H1 (cell line): ENCODE measurements around the gene CRTC1. TPM values are rescaled to one million over a fixed set of nuclear protein-coding genes. Genes with fewer than 3 reads are reported as not detected.

ENCODE experiments used
- CTCF ChIA-PET: fragments of 300-600 bp; sonication (Branson Sonifier 250); formaldehyde crosslinking; loops from one replicate; lab custom pipeline; 2021; ENCODE audit not compliant: partially characterized antibody; lab: Charles Lee
- POLR2A ChIA-PET: fragments of 300-600 bp; sonication (Branson Sonifier 250); formaldehyde crosslinking; loops from one replicate; lab custom pipeline; 2021; ENCODE audit warnings: inconsistent platforms; ENCODE audit not compliant: partially characterized antibody; lab: Charles Lee
- DNase-seq, 2 experiments: peaks; one replicate each; pipeline versions ENCODE4 v3.0.0 to v3.0.0-alpha.2; 2010 to 2022; ENCODE audit warnings: low spot score in 2 of 2, low read depth in 1 of 2, mixed read lengths in 1 of 2
- FAIRE-seq: peaks from 2 replicates; lab custom pipeline; 2011; peaks lifted over from hg19 to GRCh38; lab: Jason Lieb, UNC
- H2AFZ ChIP-seq: 2 replicates; pipeline ENCODE4 v1.8.1; 2012; ENCODE audit warnings: low read length, inconsistent platforms
- H2AK5ac ChIP-seq: 2 replicates; pipeline ENCODE4 v1.6.1; 2013; ENCODE audit warnings: low read depth, low read length
- H2BK120ac ChIP-seq: replicated peaks from 2 replicates; pipeline ENCODE3; 2013; ENCODE audit warnings: low read depth, low read length, inconsistent platforms
- H2BK12ac ChIP-seq: 2 replicates; pipeline ENCODE4 v1.6.1; 2013; ENCODE audit warnings: low read depth, low read length
- H2BK15ac ChIP-seq: 2 replicates; pipeline ENCODE4 v1.6.1; 2013; ENCODE audit warnings: low read length
- H2BK20ac ChIP-seq: 2 replicates; pipeline ENCODE4 v1.6.1; 2013; ENCODE audit warnings: low read length
- H2BK5ac ChIP-seq: 2 replicates; pipeline ENCODE4 v1.6.1; 2013; ENCODE audit warnings: low read depth, low read length
- H3K14ac ChIP-seq: 2 replicates; pipeline ENCODE4 v1.6.1; 2013; ENCODE audit warnings: inconsistent platforms; ENCODE audit not compliant: insufficient read length
- H3K18ac ChIP-seq: 2 replicates; pipeline ENCODE4 v1.6.1; 2013; ENCODE audit warnings: low read length; ENCODE audit errors: extremely low read depth
- H3K23ac ChIP-seq: 2 replicates; pipeline ENCODE4 v1.6.1; 2013; ENCODE audit warnings: inconsistent platforms; ENCODE audit not compliant: insufficient read length
- H3K23me2 ChIP-seq: 2 replicates; pipeline ENCODE4 v1.6.1; 2013; ENCODE audit warnings: low read depth, low read length
- H3K27ac ChIP-seq: 2 replicates; pipeline ENCODE4 v1.6.1; 2011; ENCODE audit warnings: low read depth, low read length, inconsistent platforms
- H3K27me3 ChIP-seq, 4 experiments: replicated peaks in 1 of 4; 1 replicate in 1 of 4; 2 replicates in 3 of 4; pipeline versions ENCODE4 v1.6.1 to v1.8.1; 2011 to 2013; ENCODE audit warnings: low read length in 3 of 4, mild to moderate bottlenecking in 3 of 4, inconsistent platforms in 2 of 4, mixed read lengths in 2 of 4, moderate library complexity in 1 of 4; ENCODE audit not compliant: control insufficient read depth in 3 of 4, insufficient read depth in 3 of 4; ENCODE audit errors: extremely low read depth in 1 of 4
- H3K36me3 ChIP-seq, 4 experiments: 2 replicates each; pipeline versions ENCODE4 v1.6.1 to v1.8.1; 2011 to 2013; ENCODE audit warnings: mild to moderate bottlenecking in 4 of 4, low read length in 3 of 4, moderate library complexity in 2 of 4, control low read depth in 1 of 4, inconsistent platforms in 1 of 4; ENCODE audit not compliant: insufficient read depth in 4 of 4, control insufficient read depth in 2 of 4
- H3K4ac ChIP-seq: replicated peaks from 2 replicates; pipeline ENCODE3; 2013; ENCODE audit warnings: low read length, low read depth, mixed read lengths, inconsistent platforms; ENCODE audit not compliant: insufficient read length
- H3K4me1 ChIP-seq, 4 experiments: replicated peaks in 1 of 4; 1 replicate in 1 of 4; 2 replicates in 3 of 4; pipeline versions ENCODE4 v1.6.1 to v1.8.1; 2011 to 2013; ENCODE audit warnings: low read length in 3 of 4, inconsistent platforms in 2 of 4, mixed read lengths in 1 of 4; ENCODE audit not compliant: insufficient read depth in 4 of 4, control insufficient read depth in 3 of 4
- H3K4me2 ChIP-seq, 2 experiments: 2 replicates each; pipeline versions ENCODE4 v1.6.1 to v1.8.1; 2011 to 2013; ENCODE audit warnings: low read depth in 2 of 2, low read length in 2 of 2, control low read depth in 1 of 2, inconsistent platforms in 1 of 2, mild to moderate bottlenecking in 1 of 2; ENCODE audit not compliant: insufficient read depth in 1 of 2
- H3K4me3 ChIP-seq, 4 experiments: fragments of 200-600, 300-600 bp in 1 of 4; sonication (generic), shearing (Covaris generic), sonication (Bioruptor Twin) in 1 of 4; 2 replicates each; pipeline versions ENCODE4 v1.5.1 to v1.8.1; 2011 to 2016; ENCODE audit warnings: low read length in 4 of 4, low read depth in 3 of 4, control low read depth in 2 of 4, inconsistent platforms in 2 of 4, mild to moderate bottlenecking in 2 of 4, mixed read lengths in 1 of 4, moderate library complexity in 1 of 4; ENCODE audit not compliant: insufficient read depth in 2 of 4; ENCODE audit errors: extremely low read depth in 1 of 4
- H3K56ac ChIP-seq: replicated peaks from 2 replicates; pipeline ENCODE3; 2013; ENCODE audit warnings: low read depth, mild to moderate bottlenecking, mixed read lengths, low read length, inconsistent platforms; ENCODE audit not compliant: insufficient read length
- H3K79me1 ChIP-seq: 2 replicates; pipeline ENCODE4 v1.6.1; 2013; ENCODE audit warnings: low read depth, low read length, control low read depth
- H3K79me2 ChIP-seq, 2 experiments: 2 replicates each; pipeline versions ENCODE4 v1.6.1 to v1.8.1; 2012 to 2013; ENCODE audit warnings: low read length in 2 of 2, mild to moderate bottlenecking in 2 of 2, inconsistent platforms in 1 of 2; ENCODE audit not compliant: insufficient read depth in 2 of 2, control insufficient read depth in 1 of 2
- H3K9ac ChIP-seq, 4 experiments: replicated peaks in 1 of 4; 1 replicate in 1 of 4; 2 replicates in 3 of 4; pipeline versions ENCODE4 v1.6.1 to v1.8.1; 2011 to 2013; ENCODE audit warnings: low read depth in 3 of 4, low read length in 3 of 4, control low read depth in 2 of 4, mild to moderate bottlenecking in 2 of 4, moderate library complexity in 2 of 4, inconsistent platforms in 1 of 4; ENCODE audit errors: extremely low read depth in 1 of 4
- H3K9me3 ChIP-seq, 2 experiments: 2 replicates each; pipeline versions ENCODE4 v1.6.1 to v1.8.1; 2012 to 2013; ENCODE audit warnings: mild to moderate bottlenecking in 2 of 2, moderate library complexity in 2 of 2, control low read depth in 1 of 2, inconsistent platforms in 1 of 2, low read depth in 1 of 2, low read length in 1 of 2, mixed read lengths in 1 of 2; ENCODE audit not compliant: insufficient read depth in 2 of 2
- H4K20me1 ChIP-seq, 2 experiments: replicated peaks in 1 of 2; 2 replicates each; pipeline versions ENCODE3 to v1.8.1; 2011 to 2013; ENCODE audit warnings: inconsistent platforms in 2 of 2, low read length in 2 of 2, mild to moderate bottlenecking in 1 of 2; ENCODE audit not compliant: insufficient read depth in 2 of 2, control insufficient read depth in 1 of 2
- H4K5ac ChIP-seq: 2 replicates; pipeline ENCODE4 v1.6.1; 2013; ENCODE audit warnings: low read length, low read depth, mixed read lengths, inconsistent platforms; ENCODE audit not compliant: insufficient read length
- H4K8ac ChIP-seq: 2 replicates; pipeline ENCODE4 v1.8.0; 2013; ENCODE audit warnings: mild to moderate bottlenecking, moderate library complexity, low read length, inconsistent platforms; ENCODE audit not compliant: insufficient read depth; ENCODE audit errors: extremely low read depth
- H4K91ac ChIP-seq: replicated peaks from 2 replicates; pipeline ENCODE3; 2013; ENCODE audit warnings: low read length, mixed read lengths, inconsistent platforms; ENCODE audit not compliant: insufficient read length
- BRCA1 ChIP-seq: IDR thresholded peaks from 2 replicates; pipeline ENCODE4 v1.6.1; 2012; ENCODE audit warnings: low read depth, low read length, improper control_type of control experiment
- CBX5 ChIP-seq: fragments of 300-800, 300-1000 bp; sonication (generic); IDR thresholded peaks from 2 replicates; pipeline ENCODE4 v1.7.1; 2016; ENCODE audit warnings: antibody characterized with exemption, low read length, low read depth
- CHD1 ChIP-seq: IDR thresholded peaks from 2 replicates; pipeline ENCODE4 v1.6.1; 2012; ENCODE audit warnings: low read depth, low read length, improper control_type of control experiment
- CHD2 ChIP-seq: IDR thresholded peaks from 2 replicates; pipeline ENCODE4 v1.6.1; 2012; ENCODE audit warnings: low read length, improper control_type of control experiment
- EZH2 ChIP-seq: fragments of 200-600 bp; sonication (generic); IDR thresholded peaks from 2 replicates; pipeline ENCODE4 v1.7.1; 2012; ENCODE audit warnings: low read depth, mild to moderate bottlenecking, moderate library complexity, low read length, inconsistent platforms; ENCODE audit not compliant: severe bottlenecking
- MAFK ChIP-seq: IDR thresholded peaks from 2 replicates; pipeline ENCODE4 v1.6.1; 2012; ENCODE audit warnings: low read depth, mild to moderate bottlenecking, improper control_type of control experiment, low read length
- SIRT6 ChIP-seq: IDR thresholded peaks from one replicate; pipeline ENCODE4 v1.7.1; 2012; ENCODE audit warnings: low read length, inconsistent platforms
- YY1 ChIP-seq: IDR thresholded peaks from 2 replicates; pipeline ENCODE4 v1.6.1; 2011; ENCODE audit warnings: low read depth, mild to moderate bottlenecking, low read length
- WGBS, 2 experiments: shearing (Covaris generic) in 1 of 2; methylation state at CpG; one replicate each; pipeline versions ENCODE4 v1.1.6 to v1.1.7; 2013 to 2015; ENCODE audit warnings: low lambda C conversion rate in 2 of 2, mixed read lengths in 2 of 2, inconsistent platforms in 1 of 2, low coverage in 1 of 2, missing lambda C conversion rate in 1 of 2; ENCODE audit not compliant: insufficient replicate concordance in 2 of 2, insufficient coverage in 1 of 2, insufficient read length in 1 of 2; ENCODE audit errors: extremely low coverage in 1 of 2, missing lambda C conversion rate in 1 of 2; 5-methylcytosine and 5-hydroxymethylcytosine counted together
- polyA plus RNA-seq, 7 experiments: library from polyadenylated mRNA; depleted of rRNA in 3 of 7; stranded (reverse) in 5 of 7; unstranded in 2 of 7; fragments of >200 nt in 5 of 7; fragments of 200-250 nt in 2 of 7; gene quantifications; 1 replicate in 5 of 7; 2 replicates in 1 of 7; 4 replicates in 1 of 7; pipeline versions ENCODE4 v1.2.1 to v1.2.3, GENCODE V29; 2011 to 2013; ENCODE audit warnings: missing spikeins in 2 of 7, mixed read lengths in 2 of 7
- total RNA-seq: library from RNA; stranded (reverse); fragmentation: NEBNext Ultra II Directional; extraction: Animal tissue kit (Norgen Biotek cat#: 25700); gene quantifications from 2 replicates; pipeline ENCODE4 v1.2.1, GENCODE V29; 2021
- TF ChIP-seq, protein P1 (sequence below): IDR thresholded peaks from 2 replicates; pipeline ENCODE4 v1.6.1; 2012; ENCODE audit warnings: low read length, inconsistent platforms

Gene CRTC1
- total and polyA plus RNA-seq, 2 of the 8 experiments (the other 6 are each of a cell fraction or from before 2014, with no cell fraction given): 2.9 to 8.5 TPM

DNA sequence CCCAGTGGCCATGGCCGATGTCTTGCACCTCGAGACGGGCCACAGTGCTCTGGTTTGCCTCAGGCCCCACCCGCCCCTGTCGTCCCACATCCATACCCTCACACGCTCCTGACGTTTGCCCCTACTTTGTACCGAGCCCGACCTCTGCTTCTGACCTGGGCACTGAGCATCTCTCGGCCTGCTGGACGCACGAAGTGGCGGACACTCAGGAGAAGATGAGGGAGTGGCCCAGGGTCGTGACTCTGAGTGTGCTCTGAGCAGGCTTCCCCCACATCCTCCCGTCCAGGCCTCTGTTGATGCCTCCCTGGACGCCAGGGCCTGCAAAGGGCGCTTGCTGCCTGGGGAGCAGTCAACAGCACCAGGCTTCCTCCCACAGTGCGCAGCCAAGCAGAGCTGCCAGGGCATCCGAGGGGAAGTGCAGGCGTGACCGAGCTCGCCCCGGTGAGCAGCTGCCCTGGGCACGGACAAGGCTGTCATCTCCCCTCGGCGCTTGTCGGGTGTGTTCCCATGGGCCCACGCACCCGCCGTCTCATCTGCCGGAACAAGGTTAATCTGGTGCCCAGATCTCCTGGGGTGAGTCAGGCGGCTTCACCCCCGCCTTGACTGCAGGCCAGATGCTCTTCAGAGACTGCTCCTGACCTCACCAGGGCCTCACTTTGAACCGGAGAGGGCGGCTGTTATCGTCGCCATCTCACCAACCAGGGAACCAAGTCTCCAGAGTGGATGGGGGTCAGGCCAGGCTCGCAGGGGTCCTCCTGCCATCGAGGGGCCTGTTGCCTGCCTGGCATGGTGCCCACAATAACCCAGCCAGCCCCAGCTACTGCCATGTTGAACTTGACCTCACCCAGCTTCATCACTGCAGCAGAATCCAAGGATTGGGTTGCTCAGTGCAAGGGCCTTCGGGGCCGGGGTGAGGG, 80.5 kb downstream of the CRTC1 start:
- no peak overlapping the region for H3K4me2 ChIP-seq
- H3K9ac ChIP-seq: no peak overlapping the region

More for the DNA sequence above, 80.5 kb downstream of the CRTC1 start:
- H3K27ac ChIP-seq: no peak overlapping the region
- 0 out of 2 replicates have a peak overlapping the region, but pooled peaks have one; percentile 9 for H2BK12ac ChIP-seq
- WGBS, 2 experiments: 92% methylated on average over 37 of the region's 41 CpGs; no CpG with 5 or more reads in 1 of the 2 experiments
- H2AFZ ChIP-seq: no peak overlapping the region
- H2AK5ac ChIP-seq: no peak overlapping the region
- H2BK120ac ChIP-seq: no peak overlapping the region
- H3K18ac ChIP-seq: no peak overlapping the region
- H2BK5ac ChIP-seq: no peak overlapping the region
- H2BK20ac ChIP-seq: no peak overlapping the region
- H4K20me1 ChIP-seq: peaks cover 3 to 16% of the 10 kb centered on the region in 2 experiments
- no peak overlapping the region for H3K4me3 ChIP-seq
- no peak for DNase-seq
- no peak for FAIRE-seq
- peaks cover 2 to 31% (median 23%) of the 10 kb centered on the region in 4 experiments; a peak in 5 of 7 replicates for H3K27me3 ChIP-seq
- H4K8ac ChIP-seq: peak overlapping the region; percentile 14; the same call in 1 of the 2 replicates
- no peak overlapping the region for H4K5ac ChIP-seq
- no peaks in the 10 kb centered on the region for H3K79me1 ChIP-seq
- no peaks in the 10 kb centered on the region; the same call in 1 of the 2 replicates for H3K23me2 ChIP-seq
- H3K14ac ChIP-seq: no peak overlapping the region
- H3K79me2 ChIP-seq: no peaks in the 10 kb centered on the region
- H4K91ac ChIP-seq: no peak overlapping the region
- no peak overlapping the region for H3K23ac ChIP-seq
- peaks cover 0 to 11% (median 4%) of the 10 kb centered on the region in 4 experiments; a peak in 3 of 7 replicates for H3K4me1 ChIP-seq
- H2BK15ac ChIP-seq: no peak overlapping the region
- no peak overlapping the region for H3K56ac ChIP-seq
- no peak overlapping the region for H3K4ac ChIP-seq
- H3K9me3 ChIP-seq: no peaks in the 10 kb centered on the region
- ChIA-PET CTCF (interaction anchor here (1.0 to 1.1 kb wide), 2 partner anchors 24 to 92 kb away, joined by 3 read pairs; no protein-coding TSS in a partner anchor), POLR2A (interaction anchor here (0.8 to 2.6 kb wide), 4 partner anchors 9 to 67 kb away, joined by 3 to 11 read pairs (median 4); no protein-coding TSS in a partner anchor)
- H3K36me3 ChIP-seq: no peaks in the 10 kb centered on the region
- TF ChIP-seq CHD2 (no peak), BRCA1 (no peak), YY1 (no peak), EZH2 (no peak), MAFK (no peak), SIRT6 (no peak), CBX5 (no peak), CHD1 (no peak)
- TF ChIP-seq, protein P1, sequence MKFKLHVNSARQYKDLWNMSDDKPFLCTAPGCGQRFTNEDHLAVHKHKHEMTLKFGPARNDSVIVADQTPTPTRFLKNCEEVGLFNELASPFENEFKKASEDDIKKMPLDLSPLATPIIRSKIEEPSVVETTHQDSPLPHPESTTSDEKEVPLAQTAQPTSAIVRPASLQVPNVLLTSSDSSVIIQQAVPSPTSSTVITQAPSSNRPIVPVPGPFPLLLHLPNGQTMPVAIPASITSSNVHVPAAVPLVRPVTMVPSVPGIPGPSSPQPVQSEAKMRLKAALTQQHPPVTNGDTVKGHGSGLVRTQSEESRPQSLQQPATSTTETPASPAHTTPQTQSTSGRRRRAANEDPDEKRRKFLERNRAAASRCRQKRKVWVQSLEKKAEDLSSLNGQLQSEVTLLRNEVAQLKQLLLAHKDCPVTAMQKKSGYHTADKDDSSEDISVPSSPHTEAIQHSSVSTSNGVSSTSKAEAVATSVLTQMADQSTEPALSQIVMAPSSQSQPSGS: no peak
- TF ChIP-seq, all 59 proteins: peak for 0
